OCI-LY7 (cell line): ENCODE results near the gene TCERG1. TPM values are rescaled to one million over a fixed set of nuclear protein-coding genes. Genes with fewer than 3 reads are reported as not detected.

Experiments used
- BruUV-seq: library from RNA; stranded (reverse); fragments of 400-500 nt; replicated peaks from 2 replicates; lab custom pipeline; 2021; lab: Mats Ljungman, UMichigan
- CTCF ChIA-PET: fragments of 300-600 bp; sonication (Branson Sonifier 250); formaldehyde crosslinking; loops from one replicate; lab custom pipeline; 2022; ENCODE audit warnings: antibody characterized with exemption; ENCODE audit not compliant: unreplicated experiment; lab: Charles Lee
- POLR2A ChIA-PET: fragments of 300-600 bp; sonication (Branson Sonifier 250); formaldehyde crosslinking; loops from one replicate; lab custom pipeline; 2022; ENCODE audit warnings: antibody characterized with exemption; lab: Charles Lee
- DNase-seq: peaks from one replicate; pipeline ENCODE4 v3.0.0-alpha.2; 2015; ENCODE audit warnings: low spot score
- H2AFZ ChIP-seq: fragments of 200-600 bp; sonication (generic), shearing (Covaris generic); 2 replicates; pipeline ENCODE4 v1.6.1; 2014; ENCODE audit warnings: mild to moderate bottlenecking, antibody characterized with exemption, low read length, moderate library complexity
- H3K27ac ChIP-seq: fragments of 200-600 bp; sonication (generic); 2 replicates; pipeline ENCODE4 v1.5.1; 2014; ENCODE audit warnings: mixed run types, low read depth, mild to moderate bottlenecking, moderate library complexity, low read length, inconsistent platforms; ENCODE audit not compliant: poor library complexity, severe bottlenecking
- H3K36me3 ChIP-seq: fragments of 200-600 bp; sonication (generic); 2 replicates; pipeline ENCODE4 v1.6.1; 2014; ENCODE audit warnings: mild to moderate bottlenecking, antibody characterized with exemption, low read length, moderate library complexity, mixed read lengths; ENCODE audit not compliant: insufficient read depth
- H3K4me1 ChIP-seq: fragments of 200-600 bp; sonication (generic); 2 replicates; pipeline ENCODE4 v1.5.1; 2014; ENCODE audit warnings: mild to moderate bottlenecking, low read length; ENCODE audit not compliant: insufficient read depth, poor library complexity, severe bottlenecking
- H3K4me2 ChIP-seq: fragments of 200-600 bp; sonication (generic); 2 replicates; pipeline ENCODE4 v1.6.1; 2014; ENCODE audit warnings: mild to moderate bottlenecking, low read length
- H3K4me3 ChIP-seq: fragments of 200-600 bp; sonication (generic); 2 replicates; pipeline ENCODE4 v1.5.1; 2014; ENCODE audit warnings: mild to moderate bottlenecking, low read depth, low read length; ENCODE audit not compliant: poor library complexity, severe bottlenecking
- H3K79me2 ChIP-seq: fragments of 200-600 bp; sonication (generic); 2 replicates; pipeline ENCODE4 v1.6.1; 2016; ENCODE audit warnings: low read depth, mild to moderate bottlenecking, low read length, moderate library complexity, mixed read lengths; ENCODE audit not compliant: insufficient read depth
- H3K9me2 ChIP-seq: fragments of 200-600 bp; sonication (generic); 2 replicates; pipeline ENCODE4 v1.6.1; 2016; ENCODE audit warnings: mild to moderate bottlenecking, low read length, mixed read lengths; ENCODE audit not compliant: insufficient read depth
- H3K9me3 ChIP-seq: fragments of 200-600 bp; sonication (generic); 2 replicates; pipeline ENCODE4 v1.6.1; 2014; ENCODE audit warnings: mild to moderate bottlenecking, mixed run types, low read length, mixed read lengths
- H4K20me1 ChIP-seq: fragments of 200-600 bp; sonication (generic); 2 replicates; pipeline ENCODE4 v1.6.1; 2014; ENCODE audit warnings: mild to moderate bottlenecking, antibody characterized with exemption, low read length, moderate library complexity, mixed read lengths; ENCODE audit not compliant: insufficient read depth
- CTCF ChIP-seq: fragments of 200-600 bp; sonication (generic); conservative IDR thresholded peaks from 2 replicates; pipeline ENCODE4 v1.5.1; 2014; ENCODE audit warnings: mild to moderate bottlenecking, antibody characterized with exemption, low read length, moderate library complexity, mixed read lengths
- EZH2phosphoT487 ChIP-seq: fragments of 200-600 bp; sonication (generic); IDR thresholded peaks from 2 replicates; pipeline ENCODE4 v1.6.1; 2018; ENCODE audit warnings: low read depth, borderline replicate concordance, mild to moderate bottlenecking, mixed run types, antibody characterized with exemption, low read length, moderate library complexity, mixed read lengths
- intact Hi-C: fragments of 100-400 bp; cut with micrococcal nuclease; formaldehyde crosslinking; loops from one replicate; pipeline ENCODE4 v1.10.0; 2022; ENCODE audit not compliant: unreplicated experiment
- total RNA-seq, 2 experiments: library from RNA; depleted of rRNA in 1 of 2; stranded (reverse); fragments of >200 nt in 1 of 2; shearing (Covaris generic) in 1 of 2; gene quantifications; 2 replicates each; pipeline ENCODE4 v1.2.3, GENCODE V29; 2014 to 2022

The TCERG1 gene
- total RNA-seq, 2 experiments from 2014 or later, result 115 to 164 TPM

DNA sequence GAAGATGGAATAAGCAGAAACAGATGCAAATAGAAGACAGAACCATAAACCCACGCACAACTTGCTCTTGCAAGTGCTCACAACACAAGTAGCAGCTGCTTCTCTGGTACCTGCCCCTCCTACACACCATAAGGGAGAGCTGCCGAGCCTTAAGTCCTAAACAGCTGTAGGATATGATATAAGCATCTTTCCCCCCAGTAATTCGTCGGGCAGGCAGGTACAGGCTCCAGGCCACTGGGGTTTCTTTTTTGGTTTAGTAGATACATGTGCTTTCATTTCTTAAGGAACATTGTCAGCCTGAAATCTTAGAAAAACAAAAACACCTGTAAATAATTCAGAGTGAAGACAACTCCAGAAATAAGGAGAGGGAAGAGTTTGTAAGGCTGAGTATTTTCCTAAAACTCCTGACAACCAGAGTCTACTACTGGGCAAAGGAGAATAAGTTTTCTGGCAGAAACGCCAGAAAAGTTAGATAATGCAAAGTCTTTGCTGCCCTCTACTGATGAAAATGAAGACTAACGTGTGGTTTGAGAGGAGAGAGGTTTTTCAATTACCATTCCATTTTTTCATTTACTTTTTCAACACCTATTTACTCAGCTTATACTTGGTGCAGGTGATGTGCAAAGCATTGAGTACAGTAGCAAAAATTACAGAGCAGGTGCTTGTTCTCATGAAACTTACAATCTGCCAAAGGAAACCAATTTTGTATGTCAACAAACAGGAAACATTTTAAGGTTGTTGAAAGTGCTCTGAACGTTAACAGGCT lies 20.1 kb upstream of the TCERG1 start:
- ChIA-PET CTCF (interaction anchor here (1.0 kb wide), 1 partner anchor 11 kb away, joined by 4 read pairs; no protein-coding TSS in a partner anchor), POLR2A (interaction anchor here (0.7 kb wide), 1 partner anchor 479 kb away, joined by 3 read pairs; no protein-coding TSS in a partner anchor)
- H3K79me2 ChIP-seq, result no peaks in the 10 kb centered on the region
- peak; percentile 59 for DNase-seq
- H3K4me2 ChIP-seq, result no peak overlapping the region
- no peaks in the 10 kb centered on the region for H3K36me3 ChIP-seq
- intact Hi-C loops, result loop anchor here (2.0 to 5.0 kb wide), 3 partner anchors 136 to 746 kb away; no protein-coding TSS in a partner anchor
- no peaks in the 10 kb centered on the region for H4K20me1 ChIP-seq
- no peaks in the 10 kb centered on the region for H3K9me3 ChIP-seq
- no peak overlapping the region for H3K27ac ChIP-seq
- H3K4me3 ChIP-seq, result no peak overlapping the region
- TF ChIP-seq CTCF (peak; percentile 91), EZH2phosphoT487 (no peak)
- BruUV-seq, result no TSS peak
- H3K4me1 ChIP-seq, result no peaks in the 10 kb centered on the region
- H3K9me2 ChIP-seq, result no peaks in the 10 kb centered on the region
- peak overlapping the region; percentile 55; the same call in 1 of the 2 replicates for H2AFZ ChIP-seq

DNA sequence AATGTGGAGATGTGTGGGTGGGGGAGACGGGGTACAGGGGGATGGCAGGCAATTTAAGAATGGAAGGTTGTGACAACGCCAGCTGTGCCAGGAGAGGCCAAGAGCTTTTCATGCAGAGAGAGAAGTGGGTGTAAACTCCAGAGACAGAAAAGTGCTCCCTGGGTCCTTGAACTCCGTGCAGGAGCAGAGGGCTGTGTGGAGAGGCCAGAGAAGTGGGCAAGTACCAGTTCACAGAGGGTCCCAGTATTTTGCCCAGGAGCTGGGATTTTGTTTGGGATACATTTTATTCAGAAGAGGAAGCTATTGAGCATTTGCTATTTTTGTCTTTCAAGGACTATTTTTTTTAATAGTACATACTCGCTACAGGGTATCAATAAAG lies 19.5 kb upstream of the TCERG1 start:
- intact Hi-C loops, result loop anchor here (2.0 to 5.0 kb wide), 3 partner anchors 137 to 747 kb away; no protein-coding TSS in a partner anchor
- POLR2A ChIA-PET, result interaction anchor here (0.7 kb wide), 1 partner anchor 480 kb away, joined by 3 read pairs; no protein-coding TSS in a partner anchor
- BruUV-seq, result no TSS peak
- H3K27ac ChIP-seq, result no peak overlapping the region
- H3K79me2 ChIP-seq, result no peaks in the 10 kb centered on the region
- CTCF ChIA-PET, result interaction anchor here (1.0 kb wide), 1 partner anchor 12 kb away, joined by 4 read pairs; no protein-coding TSS in a partner anchor
- H3K9me2 ChIP-seq, result no peaks in the 10 kb centered on the region
- TF ChIP-seq EZH2phosphoT487 (no peak), CTCF (no peak)
- H3K4me3 ChIP-seq, result no peak overlapping the region
- no peaks in the 10 kb centered on the region for H3K9me3 ChIP-seq
- H2AFZ ChIP-seq, result no peak overlapping the region
- H4K20me1 ChIP-seq, result no peaks in the 10 kb centered on the region
- no peaks in the 10 kb centered on the region for H3K4me1 ChIP-seq
- DNase-seq, result no peak
- H3K36me3 ChIP-seq, result no peaks in the 10 kb centered on the region
- no peak overlapping the region for H3K4me2 ChIP-seq

DNA sequence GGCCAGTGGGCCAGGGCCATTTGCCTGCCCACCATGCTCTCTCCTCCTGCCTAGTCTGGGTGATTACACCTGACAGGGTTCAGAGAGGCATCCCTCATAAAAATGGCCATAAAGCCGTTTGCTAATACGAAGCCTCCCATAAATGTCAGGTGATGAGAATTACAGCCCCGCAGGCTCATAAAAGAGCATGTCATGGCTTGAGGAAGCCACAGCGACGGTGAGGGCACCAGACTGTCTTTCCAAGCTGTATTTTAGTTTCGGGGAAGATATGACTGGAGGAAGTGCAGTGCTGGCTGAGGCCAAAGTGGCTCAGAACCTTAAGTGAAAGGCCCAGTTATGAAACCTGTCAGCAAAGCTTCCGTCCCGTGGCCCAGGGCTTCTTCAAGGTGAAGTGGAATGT lies 18.5 kb upstream of the TCERG1 start:
- H3K4me2 ChIP-seq, result no peak overlapping the region
- TF ChIP-seq EZH2phosphoT487 (no peak), CTCF (no peak)
- H3K27ac ChIP-seq, result no peak overlapping the region
- intact Hi-C loops, result loop anchor here (5.0 kb wide), 1 partner anchor 286 kb away; no protein-coding TSS in a partner anchor
- H3K36me3 ChIP-seq, result no peaks in the 10 kb centered on the region
- no TSS peak for BruUV-seq
- no peaks in the 10 kb centered on the region for H3K9me2 ChIP-seq
- no peaks in the 10 kb centered on the region for H3K79me2 ChIP-seq
- DNase-seq, result no peak
- POLR2A ChIA-PET, result no interaction called here
- H3K4me3 ChIP-seq, result no peak overlapping the region
- no peaks in the 10 kb centered on the region for H4K20me1 ChIP-seq
- H3K9me3 ChIP-seq, result no peaks in the 10 kb centered on the region
- H3K4me1 ChIP-seq, result no peaks in the 10 kb centered on the region
- H2AFZ ChIP-seq, result no peak overlapping the region
- CTCF ChIA-PET, result no interaction called here
